Ectodermal cell (in vitro differentiated cells): ENCODE results near the gene CFAP58.

Source experiments
- H3K27ac ChIP-seq: 2 replicates; pipeline ENCODE4 v1.7.0; 2013; ENCODE audit warnings: mild to moderate bottlenecking, low read depth, low read length; ENCODE audit not compliant: insufficient read depth, poor library complexity, severe bottlenecking
- H3K27me3 ChIP-seq: 2 replicates; pipeline ENCODE4 v1.7.0; 2013; ENCODE audit warnings: mild to moderate bottlenecking, low read length; ENCODE audit not compliant: insufficient read depth, control insufficient read depth, poor library complexity, severe bottlenecking
- H3K36me3 ChIP-seq: one replicate; pipeline ENCODE4 v1.7.0; 2013; ENCODE audit warnings: low read length; ENCODE audit not compliant: control insufficient read depth, insufficient read depth
- H3K4me1 ChIP-seq: one replicate; pipeline ENCODE4 v1.7.0; 2013; ENCODE audit warnings: low read length; ENCODE audit not compliant: control insufficient read depth, insufficient read depth
- H3K4me3 ChIP-seq: 2 replicates; pipeline ENCODE4 v1.7.0; 2013; ENCODE audit warnings: low read depth, low read length, control low read depth; ENCODE audit not compliant: insufficient read depth
- H3K9me3 ChIP-seq: 2 replicates; pipeline ENCODE4 v1.7.0; 2013; ENCODE audit warnings: mild to moderate bottlenecking, low read length, moderate library complexity; ENCODE audit not compliant: control insufficient read depth
- WGBS, 2 experiments: methylation state at CpG; one replicate each; pipeline ENCODE4 v1.1.7; 2013; ENCODE audit warnings: missing lambda C conversion rate in 2 of 2; 5-methylcytosine and 5-hydroxymethylcytosine counted together

CFAP58 gene

GRCh38 chr10:104322416-104322782 is 31.2 kb upstream of the CFAP58 start:
- Histone ChIP-seq H3K36me3 (no peaks in the 10 kb centered on the region), H3K27me3 (peaks cover 50% of the 10 kb centered on the region), H3K27ac (no peak overlapping the region), H3K4me3 (no peak overlapping the region), H3K9me3 (no peaks in the 10 kb centered on the region), H3K4me1 (peaks cover 22% of the 10 kb centered on the region)
- 75 to 76% methylated on average over 7 of the region's 7 CpGs for WGBS, 2 experiments

- Histone ChIP-seq H3K4me3 (no peak overlapping the region), H3K4me1 (peaks cover 28% of the 10 kb centered on the region), H3K9me3 (no peaks in the 10 kb centered on the region), H3K27me3 (peaks cover 57% of the 10 kb centered on the region), H3K36me3 (no peaks in the 10 kb centered on the region), H3K27ac (no peak overlapping the region)
- 79 to 91% methylated on average over 1 of the region's 1 CpG for WGBS, 2 experiments
Measured at GRCh38 chr10:104323085-104323484, 30.5 kb upstream of the CFAP58 start.

- Histone ChIP-seq H3K4me3 (no peak overlapping the region), H3K36me3 (no peaks in the 10 kb centered on the region), H3K27ac (no peak overlapping the region), H3K9me3 (no peaks in the 10 kb centered on the region), H3K27me3 (peaks cover 59% of the 10 kb centered on the region), H3K4me1 (peaks cover 33% of the 10 kb centered on the region)
- WGBS, 2 experiments: 94 to 96% methylated on average over 4 of the region's 4 CpGs
Measured at GRCh38 chr10:104323760-104324201, 29.9 kb upstream of the CFAP58 start.

GRCh38 chr10:104324221-104324686 is 29.4 kb upstream of the CFAP58 start:
- Histone ChIP-seq H3K36me3 (no peaks in the 10 kb centered on the region), H3K9me3 (no peaks in the 10 kb centered on the region), H3K27me3 (peaks cover 61% of the 10 kb centered on the region), H3K4me1 (peaks cover 35% of the 10 kb centered on the region), H3K4me3 (no peak overlapping the region), H3K27ac (no peak overlapping the region)
- 87 to 92% methylated on average over 9 of the region's 9 CpGs for WGBS, 2 experiments

GRCh38 chr10:104324931-104325330 is 28.7 kb upstream of the CFAP58 start:
- Histone ChIP-seq H3K27ac (no peak overlapping the region), H3K4me1 (peaks cover 37% of the 10 kb centered on the region), H3K4me3 (no peak overlapping the region), H3K9me3 (no peaks in the 10 kb centered on the region), H3K27me3 (peaks cover 67% of the 10 kb centered on the region), H3K36me3 (no peaks in the 10 kb centered on the region)
- 92 to 93% methylated on average over 10 of the region's 10 CpGs for WGBS, 2 experiments

- WGBS, 2 experiments: 94 to 95% methylated on average over 28 of the region's 28 CpGs
- no peaks in the 10 kb centered on the region for H3K9me3 ChIP-seq
- no peak overlapping the region for H3K4me3 ChIP-seq
- H3K4me1 ChIP-seq: peaks cover 45% of the 10 kb centered on the region
- H3K27ac ChIP-seq: no peak overlapping the region
- no peaks in the 10 kb centered on the region for H3K36me3 ChIP-seq
- peaks cover 76% of the 10 kb centered on the region for H3K27me3 ChIP-seq
Measured at GRCh38 chr10:104325436-104326435, 27.9 kb upstream of the CFAP58 start.

GRCh38 chr10:104326991-104327610 is 26.5 kb upstream of the CFAP58 start:
- 88 to 91% methylated on average over 9 of the region's 9 CpGs for WGBS, 2 experiments
- H3K9me3 ChIP-seq: no peaks in the 10 kb centered on the region
- peaks cover 82% of the 10 kb centered on the region for H3K27me3 ChIP-seq
- H3K4me3 ChIP-seq: no peak overlapping the region
- no peak overlapping the region for H3K27ac ChIP-seq
- H3K4me1 ChIP-seq: peaks cover 53% of the 10 kb centered on the region
- H3K36me3 ChIP-seq: no peaks in the 10 kb centered on the region

- no peaks in the 10 kb centered on the region for H3K9me3 ChIP-seq
- no peaks in the 10 kb centered on the region for H3K36me3 ChIP-seq
- 29 to 30% methylated on average over 19 to 20 of the region's 20 CpGs for WGBS, 2 experiments
- peaks cover 53% of the 10 kb centered on the region for H3K4me1 ChIP-seq
- H3K27ac ChIP-seq: peak overlapping the region; percentile 90
- H3K4me3 ChIP-seq: no peak overlapping the region
- H3K27me3 ChIP-seq: peaks cover 88% of the 10 kb centered on the region
Measured at GRCh38 chr10:104327745-104328645, 25.6 kb upstream of the CFAP58 start.

GRCh38 chr10:104328646-104328895 is 25.1 kb upstream of the CFAP58 start:
- 0 to 2% methylated on average over 3 of the region's 3 CpGs for WGBS, 2 experiments
- peaks cover 90% of the 10 kb centered on the region for H3K27me3 ChIP-seq
- H3K27ac ChIP-seq: peak overlapping the region; percentile 90
- H3K4me1 ChIP-seq: peaks cover 58% of the 10 kb centered on the region
- no peaks in the 10 kb centered on the region for H3K9me3 ChIP-seq
- peak overlapping the region; percentile 11 for H3K4me3 ChIP-seq
- no peaks in the 10 kb centered on the region for H3K36me3 ChIP-seq
